T-helper 17 cell (primary cell): ENCODE measurements around the gene HES5. TPM values are rescaled to one million over a fixed set of nuclear protein-coding genes. Genes with fewer than 3 reads are reported as not detected.
"Not testable (repeated sequence)": the region's sequence is repeated elsewhere in the genome, so short reads cannot be mapped to it uniquely, and the experiment has no call there.

Experiments
- ATAC-seq: fragments of 150-1000 bp; cut with Tn5 transposase; 2 replicates; pipeline ENCODE4 v1.10.0; 2021; ENCODE audit warnings: mild to moderate bottlenecking, moderate library complexity
- DNase-seq, 3 donors: peaks; one replicate each; pipeline versions ENCODE4 v3.0.0 to v3.0.0-alpha.2; 2020 to 2021
- H3K9me3 ChIP-seq: one replicate; pipeline ENCODE4 v1.7.0; 2013; ENCODE audit warnings: low read length, mild to moderate bottlenecking; ENCODE audit not compliant: control insufficient read depth, poor library complexity, severe bottlenecking
- H3K27ac Mint-ChIP-seq: one replicate; pipeline ENCODE4 v1.8.0; 2022; ENCODE audit warnings: mild to moderate bottlenecking, moderate library complexity, mixed read lengths
- H3K27me3 Mint-ChIP-seq: one replicate; pipeline ENCODE4 v1.8.0; 2022; ENCODE audit warnings: mixed read lengths
- H3K36me3 Mint-ChIP-seq: one replicate; pipeline ENCODE4 v1.8.0; 2022; ENCODE audit warnings: low read depth, mixed read lengths
- H3K4me1 Mint-ChIP-seq: one replicate; pipeline ENCODE4 v1.8.0; 2022; ENCODE audit warnings: mild to moderate bottlenecking, mixed read lengths
- H3K4me3 Mint-ChIP-seq: one replicate; pipeline ENCODE4 v1.8.0; 2022; ENCODE audit warnings: mild to moderate bottlenecking, moderate library complexity, mixed read lengths
- total RNA-seq, 4 donors: library from RNA in 2 of 4; stranded (reverse) in 2 of 4; gene quantifications; one replicate each; pipeline ENCODE4 v1.2.3 and lab custom pipeline; 2022 to 2026

Gene HES5, protein sequence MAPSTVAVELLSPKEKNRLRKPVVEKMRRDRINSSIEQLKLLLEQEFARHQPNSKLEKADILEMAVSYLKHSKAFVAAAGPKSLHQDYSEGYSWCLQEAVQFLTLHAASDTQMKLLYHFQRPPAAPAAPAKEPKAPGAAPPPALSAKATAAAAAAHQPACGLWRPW
- not detected for total RNA-seq
- 0 reads per million in 2 donors for total RNA-seq (lab: John Stamatoyannopoulos, UW)

DNA sequence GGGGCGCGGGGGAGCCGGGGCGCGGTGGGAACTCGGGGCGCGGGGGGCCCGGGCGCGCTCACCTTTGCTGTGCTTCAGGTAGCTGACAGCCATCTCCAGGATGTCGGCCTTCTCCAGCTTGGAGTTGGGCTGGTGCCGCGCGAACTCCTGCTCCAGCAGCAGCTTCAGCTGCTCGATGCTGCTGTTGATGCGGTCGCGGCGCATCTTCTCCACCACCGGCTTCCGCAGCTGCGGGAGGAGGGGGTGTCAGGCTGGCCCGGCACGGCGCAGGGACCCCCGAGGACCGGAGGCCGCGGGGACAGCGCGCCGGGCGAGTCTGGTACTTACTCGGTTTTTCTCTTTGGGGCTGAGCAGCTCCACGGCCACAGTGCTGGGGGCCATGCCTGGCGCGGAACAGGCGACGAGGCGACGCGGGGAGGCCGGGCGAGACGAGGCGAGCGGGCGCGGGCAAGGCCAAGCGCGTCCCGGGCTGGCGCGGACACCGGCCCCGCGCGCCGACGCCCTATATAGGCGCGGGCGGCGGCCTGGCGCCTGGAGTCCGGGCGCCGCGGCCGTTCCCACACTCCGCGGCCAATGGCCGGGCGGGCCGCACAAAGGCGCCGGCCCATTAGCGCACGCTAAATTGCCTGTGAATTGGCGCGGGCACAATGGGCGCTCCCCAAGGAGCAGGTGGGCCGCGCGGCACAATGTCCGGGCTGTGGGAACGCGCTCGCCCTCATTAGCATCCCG lies at the start of gene HES5:
Gene HES5, minus strand, starts transcription at position 480 of the 729 bp plus-strand sequence. Its CDS starts 99 bp downstream, at position 381.
- H3K4me3 Mint-ChIP-seq, result peak within 1 kb of the TSS; percentile 84
- peaks cover 12% of the 10 kb centered on the region for H3K4me1 Mint-ChIP-seq
- H3K27ac Mint-ChIP-seq, result peak within 1 kb of the TSS; percentile 54
- H3K27me3 Mint-ChIP-seq, result peaks cover 18% of the 10 kb centered on the region
- no peaks in the 10 kb centered on the region for H3K36me3 Mint-ChIP-seq
- H3K9me3 ChIP-seq, result no peaks in the 10 kb centered on the region
- no peak for DNase-seq
- ATAC-seq, result no peak

DNA sequence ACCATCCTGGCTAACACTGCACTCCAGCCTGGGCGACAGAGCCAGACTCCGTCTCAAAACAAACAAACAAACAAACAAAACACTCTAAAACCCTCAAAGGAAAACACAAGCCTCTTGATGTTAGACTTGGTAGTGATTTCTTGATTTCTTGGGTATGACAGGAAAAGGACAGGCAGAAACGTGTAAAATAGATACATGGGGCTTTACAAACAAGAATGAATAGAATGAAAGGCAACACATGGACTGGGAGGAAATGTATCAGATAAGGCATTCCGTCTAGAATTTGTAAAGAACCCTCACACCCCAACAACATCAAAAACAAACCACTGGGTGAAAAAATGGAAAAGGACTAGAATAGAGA lies 48.7 kb upstream of the HES5 start:
- no peaks in the 10 kb centered on the region for H3K9me3 ChIP-seq
- ATAC-seq, result no peak
- peaks cover 36% of the 10 kb centered on the region for H3K4me1 Mint-ChIP-seq
- DNase-seq, result no peak
- peak overlapping the region; percentile 83 for H3K4me3 Mint-ChIP-seq
- no peaks in the 10 kb centered on the region for H3K27me3 Mint-ChIP-seq
- H3K27ac Mint-ChIP-seq, result peak overlapping the region; percentile 100
- peaks cover 2% of the 10 kb centered on the region for H3K36me3 Mint-ChIP-seq

DNA sequence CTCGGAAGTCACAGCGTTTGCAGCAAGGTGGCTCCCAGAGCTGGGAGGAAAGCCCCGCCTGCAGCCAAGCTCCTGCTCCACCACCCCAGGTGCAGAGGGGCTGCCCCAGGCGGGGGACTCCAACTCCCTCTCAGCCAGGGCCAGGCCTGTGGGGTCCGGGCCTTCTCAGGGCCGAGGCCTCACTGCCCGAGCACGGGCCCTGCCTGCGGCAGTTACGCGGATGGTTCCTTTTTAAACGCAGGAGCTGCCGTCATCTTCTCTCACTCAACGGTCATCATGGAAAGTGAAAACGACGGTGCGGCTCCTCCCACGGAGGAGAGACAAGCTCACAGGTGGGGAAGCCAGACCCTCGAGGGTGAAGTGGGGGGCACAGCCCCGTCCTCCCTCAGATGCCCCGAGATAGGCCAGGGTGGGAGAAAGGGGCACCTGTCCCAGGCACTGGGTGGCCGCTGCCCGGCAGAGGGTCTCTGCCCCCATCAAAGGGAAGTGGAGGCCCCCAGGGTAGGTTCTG lies 47.6 kb upstream of the HES5 start:
- H3K4me1 Mint-ChIP-seq, result peaks cover 34% of the 10 kb centered on the region
- DNase-seq, result peak in 2 of 3 donors; percentile 44 to 65
- H3K27me3 Mint-ChIP-seq, result not testable (repeated sequence)

DNA sequence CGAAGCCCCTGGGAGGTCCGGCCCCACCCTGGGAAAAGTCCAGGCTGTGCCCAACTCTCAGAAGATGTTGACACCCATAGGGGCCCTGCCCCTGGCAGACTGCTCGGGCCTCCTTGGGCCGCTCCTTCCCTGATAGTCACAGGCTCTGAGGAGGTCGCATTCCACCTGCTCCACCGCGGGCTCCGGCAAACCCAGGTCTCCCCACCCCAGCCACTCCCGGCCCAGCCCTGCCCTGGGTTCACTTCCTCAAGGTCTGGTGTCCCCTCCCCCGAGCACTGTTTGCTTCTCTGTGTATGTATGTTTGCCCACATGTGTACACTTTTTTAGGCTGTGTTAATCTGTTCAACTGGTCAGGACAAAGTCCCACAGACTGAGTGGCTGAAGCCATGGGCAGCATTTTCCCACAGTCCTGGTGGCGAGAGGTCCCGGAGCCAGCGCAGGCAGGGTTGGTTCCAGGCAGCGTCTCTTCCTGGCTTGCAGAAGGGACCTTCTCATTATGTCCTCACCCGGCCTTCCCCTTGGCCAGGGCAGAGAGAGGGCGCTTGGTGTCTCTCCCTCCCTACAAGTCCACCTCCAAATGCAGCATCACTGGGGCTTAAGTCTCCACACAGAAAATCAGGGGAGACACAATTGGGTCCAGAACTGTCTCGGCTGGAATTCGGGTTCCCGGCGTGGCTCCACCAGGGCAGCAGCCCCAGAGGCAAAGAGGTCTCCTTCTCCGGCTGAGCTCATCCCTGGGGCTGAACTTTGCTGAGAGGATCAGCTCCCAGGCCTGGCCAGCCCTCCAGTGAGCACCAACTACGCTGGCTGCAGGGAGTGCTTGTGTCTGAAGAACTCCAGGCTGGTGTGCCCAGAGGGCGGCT lies 46.0 kb upstream of the HES5 start:
- peaks cover 26% of the 10 kb centered on the region for H3K4me1 Mint-ChIP-seq
- H3K9me3 ChIP-seq, result peaks cover 2% of the 10 kb centered on the region
- no peak overlapping the region for H3K4me3 Mint-ChIP-seq
- H3K27me3 Mint-ChIP-seq, result no peaks in the 10 kb centered on the region
- H3K27ac Mint-ChIP-seq, result peak overlapping the region; percentile 100
- ATAC-seq, result no peak
- no peak for DNase-seq
- peaks cover 2% of the 10 kb centered on the region for H3K36me3 Mint-ChIP-seq

More for the DNA sequence above, 47.6 kb upstream of the HES5 start:
- peak; percentile 63 for ATAC-seq
- H3K36me3 Mint-ChIP-seq, H3K9me3 ChIP-seq: not testable (repeated sequence)
- Mint-ChIP-seq H3K4me3 (peak overlapping the region; percentile 83), H3K27ac (peak overlapping the region; percentile 100)

DNA sequence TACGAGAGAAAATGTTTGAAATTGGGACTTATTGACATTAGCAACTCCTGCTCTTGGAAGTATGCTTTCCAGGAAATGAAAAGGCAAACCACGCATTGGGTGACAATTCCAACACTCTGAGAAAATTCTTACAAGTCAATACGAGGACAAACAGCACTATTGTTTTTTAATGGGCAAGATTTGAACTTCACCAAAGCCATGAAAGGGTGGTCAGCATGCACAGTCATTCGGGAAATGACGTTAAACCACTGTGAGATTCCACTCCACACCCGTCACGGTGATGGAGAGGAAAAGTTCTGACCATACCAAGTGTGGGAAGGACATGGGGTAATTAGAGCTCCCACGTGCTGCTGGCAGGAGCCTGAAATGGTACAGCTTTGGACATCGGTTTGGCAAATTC lies 44.3 kb upstream of the HES5 start:
- H3K27ac Mint-ChIP-seq, result no peak overlapping the region
- peaks cover 21% of the 10 kb centered on the region for H3K4me1 Mint-ChIP-seq
- H3K4me3 Mint-ChIP-seq, result no peak overlapping the region
- peaks cover 2% of the 10 kb centered on the region for H3K9me3 ChIP-seq
- DNase-seq, result no peak
- no peak for ATAC-seq
- no peaks in the 10 kb centered on the region for H3K27me3 Mint-ChIP-seq
- H3K36me3 Mint-ChIP-seq, result peaks cover 2% of the 10 kb centered on the region

DNA sequence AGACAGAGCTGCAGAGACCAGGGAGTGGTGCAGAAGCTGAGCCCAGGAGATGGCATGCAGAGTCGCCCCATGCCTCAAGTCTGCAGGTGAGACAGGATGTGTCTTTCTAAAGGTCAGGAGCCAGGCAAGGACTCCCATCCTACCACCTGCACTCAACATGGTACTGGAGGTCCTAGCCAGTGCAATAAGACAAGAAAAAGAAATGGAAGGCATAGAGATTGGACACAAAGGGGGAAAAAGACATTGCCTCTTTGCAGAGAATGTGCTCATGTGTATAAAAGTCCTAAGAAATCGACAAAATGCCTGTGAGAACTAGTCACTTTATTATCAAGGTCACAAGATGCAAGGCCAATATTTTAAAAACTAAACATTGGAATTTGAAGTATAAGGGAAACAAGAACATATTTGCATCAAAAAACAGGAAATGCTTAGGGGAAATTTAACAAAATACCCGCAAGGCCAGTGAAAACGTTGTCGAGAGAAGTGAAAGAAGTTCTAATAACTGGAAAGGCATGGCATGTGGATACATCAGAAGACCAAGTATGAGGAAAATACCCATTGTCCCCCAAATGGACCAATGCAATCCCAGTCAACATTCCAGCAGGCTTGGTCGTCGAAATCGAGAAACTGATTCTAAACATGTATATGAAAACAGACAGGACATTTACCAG lies 43.3 kb upstream of the HES5 start:
- no peak for ATAC-seq
- Mint-ChIP-seq H3K4me3 (no peak overlapping the region), H3K27me3 (no peaks in the 10 kb centered on the region), H3K4me1 (peaks cover 14% of the 10 kb centered on the region), H3K27ac (no peak overlapping the region), H3K36me3 (no peaks in the 10 kb centered on the region)
- H3K9me3 ChIP-seq, result peaks cover 2% of the 10 kb centered on the region
- DNase-seq, result no peak

DNA sequence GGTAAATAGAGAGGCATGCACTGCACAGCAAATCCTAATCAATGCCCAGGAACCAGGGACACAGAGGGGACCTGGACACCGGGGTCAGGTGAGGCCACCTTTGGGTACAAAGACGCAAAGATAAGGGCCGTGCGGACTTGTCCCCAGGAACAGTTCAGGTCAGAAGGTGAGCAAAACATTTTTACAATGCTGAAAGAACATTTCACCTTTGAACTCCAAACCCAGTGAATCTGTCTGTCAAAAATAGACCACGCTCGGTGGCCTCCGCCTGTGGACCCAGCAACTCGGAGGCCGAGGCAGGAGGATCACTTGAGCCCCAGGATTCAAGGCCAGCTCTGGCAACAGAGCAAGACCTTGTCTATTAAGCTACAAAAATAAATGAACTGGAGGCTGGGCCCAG lies 41.3 kb upstream of the HES5 start:
- no peaks in the 10 kb centered on the region for H3K27me3 Mint-ChIP-seq
- no peak overlapping the region for H3K4me3 Mint-ChIP-seq
- peaks cover 2% of the 10 kb centered on the region for H3K9me3 ChIP-seq
- H3K36me3 Mint-ChIP-seq, result no peaks in the 10 kb centered on the region
- no peak for DNase-seq
- ATAC-seq, result no peak
- H3K27ac Mint-ChIP-seq, result no peak overlapping the region
- H3K4me1 Mint-ChIP-seq, result peaks cover 7% of the 10 kb centered on the region

DNA sequence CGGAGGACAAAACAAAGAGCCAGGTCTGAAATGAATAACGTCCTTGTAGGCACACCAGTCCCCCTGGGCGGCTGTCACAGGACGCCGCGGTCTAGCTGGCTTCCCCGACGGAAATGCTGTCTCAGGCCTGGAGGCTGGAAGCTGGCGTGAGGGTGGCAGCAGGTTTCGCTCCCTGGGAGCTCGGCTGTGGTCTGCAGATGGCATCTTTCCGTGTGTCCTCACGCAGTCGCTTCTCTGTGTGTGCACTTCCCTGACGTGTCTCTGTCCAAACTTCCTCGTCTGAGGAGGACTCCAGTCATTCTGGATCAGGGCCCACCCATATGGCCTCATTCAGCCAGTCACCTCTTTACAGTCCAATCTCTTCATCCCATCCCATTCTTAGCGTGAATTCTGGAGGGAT lies 40.3 kb upstream of the HES5 start:
- Mint-ChIP-seq H3K4me3 (no peak overlapping the region), H3K36me3 (no peaks in the 10 kb centered on the region), H3K27me3 (no peaks in the 10 kb centered on the region), H3K27ac (peak overlapping the region; percentile 14), H3K4me1 (peaks cover 3% of the 10 kb centered on the region)
- DNase-seq (no peak), ATAC-seq (no peak)
- H3K9me3 ChIP-seq, result peaks cover 2% of the 10 kb centered on the region

DNA sequence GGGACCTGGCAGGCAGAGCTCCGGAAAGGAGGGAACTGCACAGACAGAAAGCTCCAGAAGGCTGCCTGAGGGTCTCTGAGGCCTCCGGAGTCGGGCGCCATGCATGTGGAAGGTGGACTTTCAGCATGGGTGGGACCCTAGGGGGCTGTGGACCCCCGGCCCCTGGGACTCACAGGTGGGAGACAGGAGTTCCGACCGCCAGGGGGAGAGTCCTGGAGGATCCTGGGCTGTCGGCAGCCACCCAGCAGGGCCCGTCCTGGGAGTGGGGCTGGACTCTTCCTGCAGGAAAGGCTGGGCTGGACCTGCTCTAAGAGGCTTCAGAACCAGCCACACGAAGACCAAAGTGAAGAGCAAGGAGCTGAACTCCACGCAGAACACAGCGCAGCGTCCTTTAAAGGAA lies 39.6 kb upstream of the HES5 start:
- peak overlapping the region; percentile 14 for H3K27ac Mint-ChIP-seq
- not testable (repeated sequence) for H3K36me3 Mint-ChIP-seq, H3K27me3 Mint-ChIP-seq, H3K4me3 Mint-ChIP-seq, H3K9me3 ChIP-seq, H3K4me1 Mint-ChIP-seq, DNase-seq, ATAC-seq

DNA sequence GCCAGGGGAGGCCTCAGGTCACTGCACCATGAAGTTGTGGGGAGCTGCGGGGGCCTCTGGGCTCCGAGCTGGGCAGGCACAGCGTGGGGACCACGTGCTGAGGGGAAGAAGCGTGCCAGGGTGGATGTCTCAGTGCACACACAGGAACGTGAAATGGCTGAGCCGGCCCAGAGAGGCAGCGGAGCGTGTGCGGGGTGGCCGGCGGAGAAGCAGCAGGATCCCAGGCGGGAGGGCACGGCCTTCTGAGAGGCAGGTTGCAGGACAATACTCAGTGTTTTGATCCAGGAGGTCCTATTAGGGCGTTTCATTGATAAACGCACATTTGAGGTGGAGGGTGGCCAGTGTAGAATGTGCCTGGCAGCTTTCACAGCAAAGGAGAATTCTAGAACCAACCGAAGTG lies 39.0 kb upstream of the HES5 start:
- Mint-ChIP-seq H3K4me1 (peaks cover 6% of the 10 kb centered on the region), H3K4me3 (no peak overlapping the region), H3K27ac (no peak overlapping the region), H3K27me3 (no peaks in the 10 kb centered on the region), H3K36me3 (no peaks in the 10 kb centered on the region)
- H3K9me3 ChIP-seq, result peaks cover 2% of the 10 kb centered on the region
- DNase-seq (no peak), ATAC-seq (no peak)

DNA sequence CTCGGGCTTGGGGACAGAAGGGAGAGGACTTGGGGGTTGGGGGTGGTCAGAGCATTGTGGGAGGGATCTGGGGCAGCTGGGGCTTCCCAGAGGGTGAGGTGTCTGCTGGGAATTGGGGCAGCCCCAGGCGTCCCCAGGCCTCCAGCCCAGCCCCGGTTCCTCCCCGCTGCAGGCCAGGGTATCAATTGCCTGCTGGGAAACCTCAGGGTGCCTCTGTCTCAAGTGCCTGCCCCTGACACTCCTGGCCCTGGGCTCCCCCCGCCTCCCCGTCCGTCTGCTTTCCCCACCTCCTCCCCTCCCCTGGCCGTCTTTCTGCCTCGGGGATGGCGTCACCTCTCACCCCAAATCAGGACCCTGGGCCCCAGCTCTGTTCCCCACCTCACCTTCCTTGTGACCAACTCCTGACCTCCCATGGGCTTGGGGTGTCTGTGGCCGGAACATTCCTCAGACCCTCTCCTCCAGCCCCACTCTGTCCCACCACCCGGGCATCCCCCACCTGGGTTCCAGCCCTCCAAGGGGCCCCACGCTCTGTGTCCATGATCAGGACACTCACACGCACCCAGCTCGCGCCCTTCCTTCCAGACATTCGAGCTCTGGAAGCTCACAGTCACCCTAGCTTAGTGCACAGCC lies 38.2 kb upstream of the HES5 start:
- H3K27me3 Mint-ChIP-seq, DNase-seq, H3K36me3 Mint-ChIP-seq, H3K4me1 Mint-ChIP-seq, H3K9me3 ChIP-seq, H3K27ac Mint-ChIP-seq, ATAC-seq, H3K4me3 Mint-ChIP-seq: not testable (repeated sequence)

DNA sequence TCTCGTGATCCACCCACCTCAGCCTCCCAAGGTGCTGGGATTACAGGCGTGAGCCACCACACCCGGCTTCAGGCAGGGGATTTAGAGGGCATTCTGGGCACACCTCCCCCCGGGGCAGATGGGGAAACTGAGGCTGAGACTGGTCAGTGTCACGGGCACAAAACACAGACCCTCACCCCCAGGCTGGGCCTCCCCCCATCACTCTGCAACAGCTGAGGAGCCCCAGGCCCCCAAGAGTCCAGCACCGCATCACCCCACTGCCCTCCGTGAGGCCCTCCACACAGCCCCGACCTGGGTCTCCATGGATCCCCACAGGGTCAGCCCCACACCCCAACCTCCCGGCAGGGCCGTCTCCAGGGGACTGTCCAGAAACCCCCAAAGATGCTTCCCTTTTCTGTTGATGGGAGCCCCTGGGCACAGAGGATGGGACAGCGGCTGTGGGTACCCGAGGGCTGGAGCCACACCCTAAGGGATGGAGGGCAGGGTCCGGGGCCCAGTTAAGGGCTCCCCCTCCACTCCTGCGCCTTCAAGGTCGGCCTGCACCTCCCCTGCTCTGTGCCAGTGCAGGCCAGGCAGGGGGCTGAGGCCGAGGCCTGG lies 37.1 kb upstream of the HES5 start:
- no peaks in the 10 kb centered on the region for H3K9me3 ChIP-seq
- no peaks in the 10 kb centered on the region for H3K27me3 Mint-ChIP-seq
- ATAC-seq (no peak), DNase-seq (no peak)
- H3K4me1 Mint-ChIP-seq, result peaks cover 6% of the 10 kb centered on the region
- no peaks in the 10 kb centered on the region for H3K36me3 Mint-ChIP-seq
- no peak overlapping the region for H3K27ac Mint-ChIP-seq
- H3K4me3 Mint-ChIP-seq, result no peak overlapping the region
